ENCODE measurements around the gene PGPEP1. TPM values are rescaled to one million over a fixed set of nuclear protein-coding genes. Genes with fewer than 3 reads are reported as not detected.

Gene PGPEP1
- total and polyA plus RNA-seq, 4 experiments from 2014 or later: 6.8 to 49.2 (median 27.1) TPM

GRCh38 chr19:18300930-18301717, 39.3 kb upstream of the PGPEP1 start:
- H3K27me3 ChIP-seq (ENCODE audit: insufficient read depth, low read length): no peaks in the 10 kb centered on the region
- no peaks in the 10 kb centered on the region for H3K9me3 ChIP-seq (ENCODE audit: control insufficient read depth in 1 of 2, low read length in 2 of 2)
- H3K4me3 ChIP-seq (ENCODE audit: low read length in 2 of 2): no peak overlapping the region
- Mint-ChIP-seq H3K27ac (peak overlapping the region; percentile 31 to 87 (median 75)), H3K4me1 (peaks cover 7 to 39% (median 21%) of the 10 kb centered on the region in 4 donors), H3K36me3 (peaks cover 0 to 15% of the 10 kb centered on the region in 2 donors), H3K27me3 (no peaks in the 10 kb centered on the region), H3K4me3 (no peak overlapping the region), H3K9me3 (no peaks in the 10 kb centered on the region)
- peak overlapping the region; percentile 47 for H3K27ac ChIP-seq (ENCODE audit: low read depth, low read length)
- CTCF ChIA-PET (ENCODE audit: partially characterized antibody): interaction anchor here (1.1 to 6.7 kb wide), 3 partner anchors 9 to 21 kb away, joined by 3 to 118 read pairs (median 3); partner anchors contain the start of genes JUND and LSM4
- no peak for DNase-seq
- POLR2A ChIA-PET (ENCODE audit: partially characterized antibody): interaction anchor here (1.5 to 10.4 kb wide), 3 partner anchors 17 to 20 kb away, joined by 5 to 1055 read pairs (median 105); partner anchors contain the start of genes IQCN, JUND and LSM4
- peaks cover 44% of the 10 kb centered on the region for H3K4me1 ChIP-seq (ENCODE audit: insufficient read depth, low read length)
- intact Hi-C loops (cut with micrococcal nuclease): no loop called here
- H3K36me3 ChIP-seq (ENCODE audit: insufficient read depth, low read length): no peaks in the 10 kb centered on the region

- Histone ChIP-seq H3K4me1 (ENCODE audit: insufficient read depth, low read length) (peaks cover 50% of the 10 kb centered on the region), H3K4me3 (ENCODE audit: low read length in 2 of 2) (no peak overlapping the region), H3K9me3 (ENCODE audit: control insufficient read depth in 1 of 2, low read length in 2 of 2) (no peaks in the 10 kb centered on the region), H3K36me3 (ENCODE audit: insufficient read depth, low read length) (no peaks in the 10 kb centered on the region), H3K27ac (ENCODE audit: low read depth, low read length) (peak overlapping the region; percentile 47), H3K27me3 (ENCODE audit: insufficient read depth, low read length) (no peaks in the 10 kb centered on the region)
- POLR2A ChIA-PET (ENCODE audit: partially characterized antibody): interaction anchor here (1.5 to 10.4 kb wide), 3 partner anchors 17 to 20 kb away, joined by 5 to 1055 read pairs (median 105); partner anchors contain the start of genes IQCN, JUND and LSM4
- intact Hi-C loops (cut with micrococcal nuclease): no loop called here
- Mint-ChIP-seq H3K27ac (peak overlapping the region; percentile 55 to 89 (median 84)), H3K9me3 (no peaks in the 10 kb centered on the region), H3K4me1 (peaks cover 10 to 39% (median 24%) of the 10 kb centered on the region in 4 donors), H3K4me3 (peak overlapping the region in 5 of 8 donors; percentile 21 to 64 (median 50)), H3K27me3 (no peaks in the 10 kb centered on the region), H3K36me3 (peaks cover 0 to 15% of the 10 kb centered on the region in 2 donors)
- DNase-seq: no peak
- CTCF ChIA-PET (ENCODE audit: partially characterized antibody): interaction anchor here (1.1 to 6.7 kb wide), 4 partner anchors 9 to 23 kb away, joined by 3 to 118 read pairs (median 3); partner anchors contain the start of genes JUND and LSM4
These were observed 38.7 kb upstream of the PGPEP1 start for GRCh38 chr19:18301718-18302111.

GRCh38 chr19:18304208-18304457, 36.3 kb upstream of the PGPEP1 start:
- H3K27ac ChIP-seq (ENCODE audit: low read depth, low read length): peak overlapping the region; percentile 99
- H3K27me3 Mint-ChIP-seq: no peaks in the 10 kb centered on the region
- H3K36me3 Mint-ChIP-seq: peaks cover 4 to 22% of the 10 kb centered on the region in 2 donors
- peak overlapping the region; percentile 82 to 88 for H3K4me3 ChIP-seq (ENCODE audit: low read length in 2 of 2)
- no peaks in the 10 kb centered on the region for H3K36me3 ChIP-seq (ENCODE audit: insufficient read depth, low read length)
- H3K27ac Mint-ChIP-seq: peak overlapping the region; percentile 99 to 100 (median 99)
- peak overlapping the region; percentile 89 to 98 (median 95) for H3K4me3 Mint-ChIP-seq
- H3K4me1 Mint-ChIP-seq: peaks cover 19 to 54% (median 34%) of the 10 kb centered on the region in 4 donors
- no peak for DNase-seq
- CTCF ChIA-PET (ENCODE audit: partially characterized antibody): interaction anchor here (1.2 to 6.7 kb wide), 5 partner anchors 11 to 106 kb away, joined by 4 to 118 read pairs (median 17); partner anchors contain the start of genes JUND and LSM4
- peaks cover 70% of the 10 kb centered on the region for H3K4me1 ChIP-seq (ENCODE audit: insufficient read depth, low read length)
- POLR2A ChIA-PET (ENCODE audit: partially characterized antibody): interaction anchor here (0.9 to 10.4 kb wide), 11 partner anchors 8 to 212 kb away, joined by 3 to 1055 read pairs (median 7); partner anchors contain the start of genes IQCN, JUND, LSM4 and MPV17L2
- no peaks in the 10 kb centered on the region for H3K27me3 ChIP-seq (ENCODE audit: insufficient read depth, low read length)
- intact Hi-C loops (cut with micrococcal nuclease): loop anchor here (1.0 kb wide), 3 partner anchors 10 to 19 kb away; partner anchors contain the start of gene LSM4
- H3K9me3 ChIP-seq (ENCODE audit: control insufficient read depth in 1 of 2, low read length in 2 of 2): no peaks in the 10 kb centered on the region
- H3K9me3 Mint-ChIP-seq: peaks cover 0 to 2% (median 0%) of the 10 kb centered on the region in 8 donors

- Histone ChIP-seq H3K27ac (ENCODE audit: low read depth, low read length) (peak overlapping the region; percentile 99), H3K4me3 (ENCODE audit: low read length in 2 of 2) (peak overlapping the region; percentile 82 to 88), H3K27me3 (ENCODE audit: insufficient read depth, low read length) (no peaks in the 10 kb centered on the region), H3K36me3 (ENCODE audit: insufficient read depth, low read length) (no peaks in the 10 kb centered on the region), H3K4me1 (ENCODE audit: insufficient read depth, low read length) (peaks cover 70% of the 10 kb centered on the region), H3K9me3 (ENCODE audit: control insufficient read depth in 1 of 2, low read length in 2 of 2) (no peaks in the 10 kb centered on the region)
- H3K9me3 Mint-ChIP-seq: peaks cover 0 to 2% (median 0%) of the 10 kb centered on the region in 8 donors
- peak overlapping the region; percentile 89 to 98 (median 95) for H3K4me3 Mint-ChIP-seq
- peak; percentile 73 to 88 (median 78) for DNase-seq
- H3K36me3 Mint-ChIP-seq: peaks cover 4 to 22% of the 10 kb centered on the region in 2 donors
- H3K27ac Mint-ChIP-seq: peak overlapping the region; percentile 99 to 100 (median 99)
- CTCF ChIA-PET (ENCODE audit: partially characterized antibody): interaction anchor here (0.6 to 6.7 kb wide), 7 partner anchors 8 to 105 kb away, joined by 4 to 118 read pairs (median 11); partner anchors contain the start of genes JUND and LSM4
- intact Hi-C loops (cut with micrococcal nuclease): loop anchor here (1.0 kb wide), 3 partner anchors 10 to 19 kb away; partner anchors contain the start of gene LSM4
- POLR2A ChIA-PET (ENCODE audit: partially characterized antibody): interaction anchor here (0.8 to 10.4 kb wide), 18 partner anchors 8 to 216 kb away, joined by 3 to 1055 read pairs (median 4); partner anchors contain the start of genes IQCN, JUND, LSM4 and MPV17L2
- H3K27me3 Mint-ChIP-seq: no peaks in the 10 kb centered on the region
- peaks cover 19 to 54% (median 34%) of the 10 kb centered on the region in 4 donors for H3K4me1 Mint-ChIP-seq
These were observed 35.7 kb upstream of the PGPEP1 start for GRCh38 chr19:18304458-18305310.

- H3K27me3 Mint-ChIP-seq: no peaks in the 10 kb centered on the region
- peak overlapping the region; percentile 99 to 100 (median 99) for H3K27ac Mint-ChIP-seq
- peaks cover 0 to 2% (median 0%) of the 10 kb centered on the region in 8 donors for H3K9me3 Mint-ChIP-seq
- Histone ChIP-seq H3K4me1 (ENCODE audit: insufficient read depth, low read length) (peaks cover 68% of the 10 kb centered on the region), H3K9me3 (ENCODE audit: control insufficient read depth in 1 of 2, low read length in 2 of 2) (no peaks in the 10 kb centered on the region), H3K4me3 (ENCODE audit: low read length in 2 of 2) (peak overlapping the region in 1 of 2 donors; percentile 82), H3K27ac (ENCODE audit: low read depth, low read length) (peak overlapping the region; percentile 99), H3K27me3 (ENCODE audit: insufficient read depth, low read length) (no peaks in the 10 kb centered on the region), H3K36me3 (ENCODE audit: insufficient read depth, low read length) (peaks cover 4% of the 10 kb centered on the region)
- ChIA-PET POLR2A (ENCODE audit: partially characterized antibody) (interaction anchor here (0.7 to 28.5 kb wide), 9 partner anchors 11 to 215 kb away, joined by 3 to 1691 read pairs (median 45); partner anchors contain the start of genes IQCN, JUND and LSM4), CTCF (ENCODE audit: partially characterized antibody) (interaction anchor here (1.0 to 6.7 kb wide), 6 partner anchors 9 to 27 kb away, joined by 3 to 118 read pairs (median 16); partner anchors contain the start of genes JUND and LSM4)
- DNase-seq: no peak
- peak overlapping the region; percentile 81 to 96 (median 94) for H3K4me3 Mint-ChIP-seq
- peaks cover 19 to 56% (median 37%) of the 10 kb centered on the region in 4 donors for H3K4me1 Mint-ChIP-seq
- intact Hi-C loops (cut with micrococcal nuclease): no loop called here
- H3K36me3 Mint-ChIP-seq: peaks cover 4 to 30% of the 10 kb centered on the region in 2 donors
These were observed 34.0 kb upstream of the PGPEP1 start for GRCh38 chr19:18306209-18306887.

GRCh38 chr19:18306888-18307260, 33.5 kb upstream of the PGPEP1 start:
- H3K4me3 ChIP-seq (ENCODE audit: low read length in 2 of 2): peak overlapping the region in 1 of 2 donors; percentile 82
- H3K27me3 ChIP-seq (ENCODE audit: insufficient read depth, low read length): no peaks in the 10 kb centered on the region
- H3K27ac ChIP-seq (ENCODE audit: low read depth, low read length): peak overlapping the region; percentile 99
- peak overlapping the region; percentile 76 to 96 (median 94) for H3K4me3 Mint-ChIP-seq
- H3K36me3 Mint-ChIP-seq: peaks cover 4 to 30% of the 10 kb centered on the region in 2 donors
- peak in 3 of 5 donors; percentile 33 to 43 (median 37) for DNase-seq
- H3K4me1 Mint-ChIP-seq: peaks cover 19 to 56% (median 35%) of the 10 kb centered on the region in 4 donors
- intact Hi-C loops (cut with micrococcal nuclease): no loop called here
- peaks cover 5% of the 10 kb centered on the region for H3K36me3 ChIP-seq (ENCODE audit: insufficient read depth, low read length)
- H3K9me3 ChIP-seq (ENCODE audit: control insufficient read depth in 1 of 2, low read length in 2 of 2): no peaks in the 10 kb centered on the region
- POLR2A ChIA-PET (ENCODE audit: partially characterized antibody): interaction anchor here (0.7 to 28.5 kb wide), 6 partner anchors 10 to 215 kb away, joined by 3 to 1691 read pairs (median 18); partner anchors contain the start of genes IQCN, JUND and LSM4
- CTCF ChIA-PET (ENCODE audit: partially characterized antibody): interaction anchor here (1.0 to 3.4 kb wide), 4 partner anchors 9 to 27 kb away, joined by 3 to 49 read pairs (median 5); partner anchors contain the start of gene JUND
- H3K9me3 Mint-ChIP-seq: peaks cover 0 to 2% (median 0%) of the 10 kb centered on the region in 8 donors
- no peaks in the 10 kb centered on the region for H3K27me3 Mint-ChIP-seq
- peak overlapping the region; percentile 94 to 100 (median 99) for H3K27ac Mint-ChIP-seq
- H3K4me1 ChIP-seq (ENCODE audit: insufficient read depth, low read length): peaks cover 63% of the 10 kb centered on the region

Data from CD4-positive, alpha-beta memory T cell (primary cell).